GOT3 (cell line): ENCODE data around the gene AGFG2.

Experiments used
- DNase-seq: peaks from one replicate; lab custom pipeline; 2025; ENCODE audit warnings: mixed read lengths; lab: John Stamatoyannopoulos, UW

The AGFG2 gene

GRCh38 chr7:100572281-100572948 is 33.4 kb downstream of the AGFG2 start:
- DNase-seq, result no peak

GRCh38 chr7:100572949-100573675 is 34.1 kb downstream of the AGFG2 start:
- no peak for DNase-seq

DNA sequence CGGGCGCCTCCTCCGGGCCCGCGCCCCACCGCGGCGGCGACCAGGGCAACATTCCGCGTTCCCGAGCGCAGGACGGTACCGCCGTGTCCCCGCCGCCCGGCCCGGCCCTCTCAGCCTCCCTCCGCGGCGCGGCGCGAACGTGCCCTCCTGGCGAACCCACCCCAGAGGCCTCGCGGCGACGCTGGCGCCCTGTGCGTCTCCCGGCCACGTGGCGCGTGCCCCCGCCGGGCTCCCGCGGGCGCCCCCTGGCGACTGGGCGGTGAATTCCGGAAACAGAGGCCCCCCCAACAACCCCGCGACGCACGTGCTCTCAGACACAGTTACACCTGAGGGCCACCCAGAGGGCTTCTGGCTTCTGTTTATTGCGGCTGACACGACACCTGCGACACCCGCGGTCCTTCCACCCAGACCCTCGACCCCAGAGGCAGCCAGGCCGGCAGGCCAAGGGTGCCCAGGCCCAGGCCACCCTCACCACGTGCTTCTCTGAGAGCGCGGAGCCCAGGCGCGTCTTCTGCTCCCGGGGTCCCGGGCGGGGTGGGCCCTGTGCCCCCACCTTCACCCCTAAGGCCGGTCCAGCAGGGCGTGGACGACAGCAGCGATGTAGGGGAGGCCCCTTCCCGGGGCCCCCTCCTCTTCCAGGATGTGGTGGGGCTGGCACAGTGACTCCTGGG is 34.8 kb downstream of the AGFG2 start, which contains the start of gene SAP25:
SAP25 (minus strand) TSS at position 210 of the 671 bp plus-strand sequence; CDS start at position 52, 158 bp downstream.
- no peak for DNase-seq

DNA sequence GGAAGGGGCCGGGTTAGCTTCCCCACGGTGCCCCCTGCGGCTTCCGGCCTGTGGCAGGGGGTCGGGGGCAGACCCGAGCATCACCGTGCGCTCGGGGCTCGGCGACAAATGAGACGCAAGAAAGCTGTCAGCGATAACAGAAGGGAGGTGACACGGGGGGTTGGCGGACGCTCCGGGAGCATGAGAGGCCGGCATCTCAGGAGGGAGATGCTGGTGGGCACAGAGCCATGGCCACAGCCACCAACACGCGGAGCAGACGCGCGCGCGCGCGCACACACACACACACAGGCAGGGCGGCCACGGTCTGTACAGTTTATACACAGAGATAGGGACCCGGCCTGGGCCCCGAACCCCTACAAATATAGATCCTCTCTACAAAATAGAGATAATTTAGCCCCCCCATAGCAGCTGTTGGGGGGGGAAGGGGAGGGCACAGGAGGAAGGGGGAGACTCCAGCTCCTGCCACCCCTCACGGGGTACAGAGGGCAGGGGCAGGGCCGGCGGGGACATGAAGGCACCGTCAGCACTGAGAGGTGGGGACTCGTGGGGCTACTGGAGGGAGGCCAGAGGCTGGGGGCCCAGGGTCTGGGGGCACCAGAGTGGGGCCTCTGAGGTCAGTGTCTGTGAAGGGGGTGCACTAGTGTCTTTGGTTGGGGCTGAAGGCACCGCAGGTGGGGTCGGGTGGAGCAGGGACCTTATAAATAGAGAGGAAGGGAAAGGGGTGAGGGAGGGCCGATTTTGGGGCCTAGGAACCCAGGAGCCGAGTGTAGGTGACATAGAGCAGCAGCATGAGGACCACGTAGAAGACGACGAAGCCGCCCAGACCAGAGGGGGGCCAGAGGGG is 35.6 kb downstream of the AGFG2 start:
- no peak for DNase-seq

GRCh38 chr7:100575206-100575631 is 36.2 kb downstream of the AGFG2 start:
- no peak for DNase-seq

DNA sequence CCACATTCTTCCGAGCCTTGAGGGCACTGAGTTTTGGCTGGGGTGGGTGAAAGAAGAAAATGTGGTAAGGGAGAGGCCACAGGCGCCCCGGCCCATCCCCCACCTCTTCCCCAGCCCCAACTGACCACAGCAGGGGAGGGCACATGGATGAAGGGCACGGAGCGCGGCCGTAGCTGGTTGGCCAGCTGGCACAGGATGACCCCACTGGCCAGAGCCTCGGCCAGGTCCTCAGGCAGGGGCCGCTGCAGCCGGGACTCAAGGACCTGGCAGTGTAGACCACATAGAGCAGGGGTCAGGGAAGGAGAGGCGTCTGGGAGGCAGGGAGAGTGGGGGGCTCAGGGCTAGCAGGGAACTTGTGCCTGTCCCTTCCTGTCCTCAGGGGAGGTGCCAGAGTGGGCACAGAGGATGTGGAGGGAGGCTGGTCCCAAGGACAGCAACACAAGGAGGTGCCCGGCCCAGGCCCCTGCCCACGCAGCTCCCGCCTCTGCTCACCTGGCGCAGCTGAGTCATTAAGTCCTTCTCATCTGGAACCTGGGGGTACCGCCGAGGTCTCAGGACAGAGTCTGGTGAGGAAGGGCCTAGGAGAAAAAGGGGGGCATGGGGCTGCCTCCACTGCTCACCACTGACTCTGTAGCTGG is 36.9 kb downstream of the AGFG2 start:
- no peak for DNase-seq

- no peak for DNase-seq
Measured at GRCh38 chr7:100576384-100576993, 37.5 kb downstream of the AGFG2 start.

DNA sequence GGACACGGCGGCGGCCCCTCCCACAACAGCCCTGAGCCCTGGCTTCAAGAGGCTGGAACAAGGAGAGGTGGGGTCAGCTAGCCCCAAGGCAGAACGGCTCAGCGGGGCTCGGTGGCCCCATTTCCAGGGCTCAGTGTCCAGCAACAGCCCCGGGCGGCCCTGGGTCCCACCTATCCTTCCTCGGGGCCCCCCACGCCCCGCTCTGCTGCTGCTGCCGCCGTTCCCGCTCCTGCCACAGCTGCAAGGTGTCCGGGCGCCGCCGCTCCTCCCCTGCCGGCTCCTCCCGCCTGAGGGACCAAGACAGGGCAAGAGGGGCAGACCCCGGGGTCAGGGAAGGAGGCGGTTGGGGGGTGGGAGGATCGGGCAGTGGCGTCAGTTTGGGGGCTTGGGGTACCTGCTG is 38.1 kb downstream of the AGFG2 start:
- DNase-seq, result no peak

GRCh38 chr7:100577507-100577906 is 38.5 kb downstream of the AGFG2 start:
- no peak for DNase-seq

DNA sequence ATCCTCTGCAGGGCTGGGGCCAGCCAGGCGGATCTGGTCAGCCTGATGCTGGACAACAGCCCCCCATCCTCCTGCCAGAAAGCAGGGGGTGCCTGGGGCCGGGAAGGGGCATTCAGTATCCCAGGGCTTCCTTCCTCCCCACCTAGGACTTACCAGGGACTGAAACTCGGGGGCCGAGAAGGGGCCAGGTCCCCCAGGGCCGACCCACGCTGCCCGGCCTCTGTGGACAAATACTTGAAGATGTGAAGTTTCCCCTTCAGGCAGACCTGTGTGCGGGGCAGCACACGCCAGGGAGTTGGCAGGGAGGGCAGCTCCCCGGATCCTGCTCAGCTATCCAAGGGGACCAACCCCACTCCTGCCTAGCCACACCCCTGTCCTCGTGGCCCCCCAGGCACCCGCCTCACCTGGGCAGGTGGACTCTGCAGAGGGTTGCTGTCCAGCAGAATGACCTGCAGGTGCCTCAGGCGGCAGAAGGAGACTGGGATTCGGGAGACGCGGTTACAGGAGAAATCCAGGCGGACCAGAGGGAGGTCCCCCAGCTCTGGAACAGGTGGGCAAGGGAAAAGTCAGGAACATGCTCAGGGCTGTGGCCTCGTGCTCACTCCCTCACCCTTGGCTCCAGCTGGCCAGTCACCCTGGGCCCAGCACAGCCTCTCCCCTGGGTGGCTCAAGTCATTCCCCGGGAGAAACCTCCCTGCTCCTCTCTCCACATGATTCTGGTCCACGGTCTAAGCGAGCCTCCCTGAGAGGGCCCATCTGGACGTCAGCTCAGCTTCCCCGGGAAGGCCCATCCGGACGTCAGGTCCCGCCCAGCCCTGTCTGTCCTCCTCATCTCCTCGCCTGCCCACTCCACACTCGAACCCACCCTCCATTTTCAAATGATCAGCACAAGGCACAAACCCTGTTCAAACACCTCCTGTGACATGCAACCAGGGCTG is 39.5 kb downstream of the AGFG2 start:
- DNase-seq, result no peak

DNA sequence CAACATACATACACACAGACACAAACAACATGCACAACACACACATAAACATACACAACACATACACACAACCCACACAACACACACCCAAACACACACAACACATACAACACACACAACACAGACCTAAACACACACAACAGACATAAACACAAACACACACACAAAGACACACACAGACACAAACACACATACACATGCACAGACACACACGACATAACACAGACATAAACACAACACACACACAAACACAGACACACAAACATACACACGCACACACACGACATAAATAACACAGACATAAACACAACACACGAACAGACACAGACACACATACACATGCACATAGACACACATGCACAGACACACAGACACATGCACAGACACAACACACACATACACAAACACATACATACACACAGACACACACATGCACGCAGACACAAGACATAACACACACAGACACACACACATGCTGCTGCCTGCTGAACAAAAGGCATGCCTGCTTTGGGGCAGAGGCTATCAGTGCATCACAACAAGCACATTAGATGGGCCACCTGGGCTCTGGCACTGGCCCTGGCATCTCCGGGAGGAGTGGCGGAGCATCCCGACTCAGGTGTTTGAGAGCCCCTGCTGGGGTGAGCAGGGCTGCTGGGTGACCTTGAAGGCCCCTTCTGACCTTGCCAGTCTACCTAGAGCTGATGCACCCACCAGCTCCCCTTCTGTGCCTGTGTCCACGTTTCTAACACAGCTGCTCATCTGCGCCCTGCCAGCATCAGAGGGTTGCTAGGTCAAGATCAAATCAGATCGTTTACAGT is 41.7 kb downstream of the AGFG2 start:
- DNase-seq, result no peak

GRCh38 chr7:100582041-100582579 is 43.1 kb downstream of the AGFG2 start:
- no peak for DNase-seq

DNA sequence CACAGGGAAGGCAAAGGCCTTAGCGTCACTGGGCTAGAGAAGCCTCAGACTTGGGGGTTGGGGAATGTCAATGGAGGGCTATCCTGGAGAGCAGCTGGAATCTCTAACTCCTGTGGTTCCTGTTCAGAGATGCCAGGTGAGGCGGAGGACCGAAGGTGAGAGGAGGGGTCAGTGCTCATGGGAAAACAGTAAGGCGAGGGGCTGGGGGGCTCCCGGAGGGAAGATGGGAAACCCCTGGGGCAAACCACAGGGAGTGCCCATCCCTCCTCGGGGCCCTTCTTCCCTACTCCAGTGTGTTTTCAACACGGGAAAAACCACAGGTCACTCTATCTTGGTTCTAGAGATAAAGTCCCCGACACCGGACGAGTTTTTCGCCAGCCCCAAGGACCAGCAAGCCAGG is 43.6 kb downstream of the AGFG2 start:
- DNase-seq, result no peak

GRCh38 chr7:100583132-100584053 is 44.4 kb downstream of the AGFG2 start:
- DNase-seq, result no peak

DNA sequence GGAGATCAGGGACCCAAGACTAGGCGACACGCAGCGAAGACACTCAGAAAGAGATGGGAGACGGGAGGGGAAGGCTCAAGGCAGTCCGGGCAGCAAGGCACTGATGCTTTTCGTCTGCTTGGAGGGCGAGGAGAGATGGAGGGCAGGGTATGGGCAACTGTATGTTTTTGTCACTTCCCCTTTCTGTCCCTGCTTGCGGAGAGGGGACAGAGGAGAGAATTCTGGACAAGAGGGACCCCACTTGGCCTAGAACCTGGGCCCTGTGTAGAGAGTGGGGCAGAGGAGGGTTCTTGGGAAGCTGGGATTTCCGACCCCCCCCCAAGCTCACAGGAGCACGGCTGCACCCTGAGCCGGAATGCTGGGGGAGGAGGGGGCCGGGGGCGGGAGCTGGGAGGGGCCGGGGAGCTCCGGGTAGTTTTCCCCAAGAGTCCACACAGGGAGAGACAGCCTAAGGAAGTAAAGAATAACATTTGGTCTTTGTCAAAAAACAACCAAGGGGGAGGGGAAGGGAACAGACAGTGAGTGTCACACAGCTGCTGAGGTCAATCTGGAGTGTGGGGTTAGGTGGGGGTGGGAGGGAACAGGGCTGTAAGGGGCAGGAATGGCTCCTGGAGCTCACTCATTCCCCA is 45.2 kb downstream of the AGFG2 start:
- DNase-seq, result no peak

DNA sequence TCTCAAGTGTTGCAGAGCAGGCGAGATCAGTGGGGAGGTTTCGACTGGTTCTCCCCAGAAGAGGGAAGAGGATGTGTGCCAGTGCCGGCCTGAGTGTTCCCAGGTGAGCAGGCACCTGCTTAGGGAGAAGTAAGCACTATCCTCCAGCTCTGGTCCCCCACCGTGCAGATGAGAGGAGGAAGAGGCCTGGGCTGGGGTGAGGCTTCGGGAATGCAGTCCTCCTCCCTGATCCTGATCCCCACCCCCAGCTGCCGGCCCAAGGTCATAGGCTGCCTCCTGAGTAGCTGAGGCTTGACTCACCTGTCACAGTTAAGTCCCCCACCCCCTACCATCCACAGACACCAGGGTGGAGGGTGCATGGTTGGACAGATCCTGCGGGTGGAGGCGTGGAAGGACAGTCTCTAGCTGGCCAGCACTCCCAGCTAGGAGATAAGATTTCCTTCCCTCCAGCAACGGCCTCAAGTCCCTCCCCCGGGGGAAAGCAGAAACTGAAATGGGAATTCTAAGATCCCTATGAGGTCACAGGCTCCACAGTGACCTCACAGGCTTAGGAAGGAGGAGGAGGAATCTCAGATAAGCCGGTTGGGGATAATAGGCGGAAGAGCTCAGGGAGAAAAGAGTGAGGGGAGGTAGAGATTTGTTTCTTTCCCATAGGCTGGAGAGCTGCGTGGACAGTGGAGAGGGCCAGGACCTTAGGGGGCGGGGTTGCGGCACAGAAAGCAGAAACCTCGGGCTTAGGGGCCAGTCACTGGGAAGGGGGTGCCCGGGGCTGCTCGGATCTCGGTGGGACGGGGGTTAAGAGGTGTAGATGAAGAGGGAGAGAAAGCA is 45.9 kb downstream of the AGFG2 start:
- no peak for DNase-seq
